ENCODE results near the gene PCDHGC3.

Gene PCDHGC3

DNA sequence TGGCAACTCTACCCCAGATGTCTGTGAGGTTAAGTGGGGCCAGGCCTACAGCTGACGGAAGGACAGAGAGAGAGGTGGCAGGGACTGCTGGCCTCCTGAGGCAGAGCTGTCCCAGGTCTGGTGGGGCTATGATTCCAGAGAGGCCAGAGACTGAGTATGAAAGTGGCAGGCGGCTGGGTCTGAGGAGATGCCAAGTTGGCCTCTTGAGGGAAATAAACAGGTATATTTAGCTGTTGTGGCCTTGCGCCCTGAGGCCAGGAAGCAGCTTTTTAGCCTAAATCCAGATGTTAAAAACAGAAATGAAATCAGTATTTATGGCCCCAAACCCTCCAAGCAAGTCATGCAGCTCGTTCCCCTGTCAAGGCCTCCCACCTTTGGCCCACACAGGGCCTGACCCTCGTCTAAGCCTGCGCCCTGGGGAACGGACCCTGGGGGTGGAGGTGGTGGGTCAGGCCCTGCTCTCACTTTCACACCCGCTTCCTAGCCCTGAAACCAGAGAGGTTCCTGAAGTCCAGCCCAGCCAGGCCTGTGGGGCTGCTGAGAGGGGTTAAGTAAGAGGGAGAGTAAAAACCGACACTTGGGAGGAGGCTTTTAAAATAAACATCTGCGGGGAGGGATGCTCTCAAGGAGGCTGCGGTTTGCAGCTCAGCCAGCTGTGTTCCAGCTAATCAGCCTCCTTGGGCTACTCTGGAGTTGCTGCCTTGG is 31.8 kb downstream of the PCDHGC3 start:
- TF ChIP-seq, protein P1, sequence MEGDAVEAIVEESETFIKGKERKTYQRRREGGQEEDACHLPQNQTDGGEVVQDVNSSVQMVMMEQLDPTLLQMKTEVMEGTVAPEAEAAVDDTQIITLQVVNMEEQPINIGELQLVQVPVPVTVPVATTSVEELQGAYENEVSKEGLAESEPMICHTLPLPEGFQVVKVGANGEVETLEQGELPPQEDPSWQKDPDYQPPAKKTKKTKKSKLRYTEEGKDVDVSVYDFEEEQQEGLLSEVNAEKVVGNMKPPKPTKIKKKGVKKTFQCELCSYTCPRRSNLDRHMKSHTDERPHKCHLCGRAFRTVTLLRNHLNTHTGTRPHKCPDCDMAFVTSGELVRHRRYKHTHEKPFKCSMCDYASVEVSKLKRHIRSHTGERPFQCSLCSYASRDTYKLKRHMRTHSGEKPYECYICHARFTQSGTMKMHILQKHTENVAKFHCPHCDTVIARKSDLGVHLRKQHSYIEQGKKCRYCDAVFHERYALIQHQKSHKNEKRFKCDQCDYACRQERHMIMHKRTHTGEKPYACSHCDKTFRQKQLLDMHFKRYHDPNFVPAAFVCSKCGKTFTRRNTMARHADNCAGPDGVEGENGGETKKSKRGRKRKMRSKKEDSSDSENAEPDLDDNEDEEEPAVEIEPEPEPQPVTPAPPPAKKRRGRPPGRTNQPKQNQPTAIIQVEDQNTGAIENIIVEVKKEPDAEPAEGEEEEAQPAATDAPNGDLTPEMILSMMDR (IDR thresholded peaks at IDR 0.05; ENCODE audit: control insufficient read depth, insufficient read depth, low read depth, low read length, missing control alignments), result no peak
- no peak for DNase-seq (ENCODE audit: low read depth)
- H3K4me3 ChIP-seq (ENCODE audit: control insufficient read depth, low read depth, low read length), result no peak overlapping the region; the same call in 1 of the 2 replicates

DNA sequence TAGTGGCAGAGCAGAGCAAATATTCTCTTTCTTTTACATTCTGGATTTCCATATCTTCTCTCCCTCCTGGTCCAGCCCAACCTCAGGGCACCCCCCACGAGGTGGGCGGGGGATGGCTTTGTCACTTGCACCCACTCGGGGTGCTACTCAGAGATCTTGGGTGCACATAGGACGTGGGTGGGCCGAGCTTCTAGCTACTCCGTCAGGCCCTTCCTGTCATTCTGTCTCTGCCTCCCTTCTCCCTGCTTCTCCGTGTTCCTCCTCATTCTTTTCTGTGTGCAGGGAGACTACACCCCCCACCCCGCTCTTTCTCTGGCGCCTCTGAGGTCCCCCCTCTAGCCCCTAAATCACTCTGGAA is 32.7 kb downstream of the PCDHGC3 start:
- TF ChIP-seq, protein P1 (IDR thresholded peaks at IDR 0.05; ENCODE audit: control insufficient read depth, insufficient read depth, low read depth, low read length, missing control alignments), result no peak
- DNase-seq (ENCODE audit: low read depth), result no peak
- H3K4me3 ChIP-seq (ENCODE audit: control insufficient read depth, low read depth, low read length), result peak overlapping the region; percentile 29

DNA sequence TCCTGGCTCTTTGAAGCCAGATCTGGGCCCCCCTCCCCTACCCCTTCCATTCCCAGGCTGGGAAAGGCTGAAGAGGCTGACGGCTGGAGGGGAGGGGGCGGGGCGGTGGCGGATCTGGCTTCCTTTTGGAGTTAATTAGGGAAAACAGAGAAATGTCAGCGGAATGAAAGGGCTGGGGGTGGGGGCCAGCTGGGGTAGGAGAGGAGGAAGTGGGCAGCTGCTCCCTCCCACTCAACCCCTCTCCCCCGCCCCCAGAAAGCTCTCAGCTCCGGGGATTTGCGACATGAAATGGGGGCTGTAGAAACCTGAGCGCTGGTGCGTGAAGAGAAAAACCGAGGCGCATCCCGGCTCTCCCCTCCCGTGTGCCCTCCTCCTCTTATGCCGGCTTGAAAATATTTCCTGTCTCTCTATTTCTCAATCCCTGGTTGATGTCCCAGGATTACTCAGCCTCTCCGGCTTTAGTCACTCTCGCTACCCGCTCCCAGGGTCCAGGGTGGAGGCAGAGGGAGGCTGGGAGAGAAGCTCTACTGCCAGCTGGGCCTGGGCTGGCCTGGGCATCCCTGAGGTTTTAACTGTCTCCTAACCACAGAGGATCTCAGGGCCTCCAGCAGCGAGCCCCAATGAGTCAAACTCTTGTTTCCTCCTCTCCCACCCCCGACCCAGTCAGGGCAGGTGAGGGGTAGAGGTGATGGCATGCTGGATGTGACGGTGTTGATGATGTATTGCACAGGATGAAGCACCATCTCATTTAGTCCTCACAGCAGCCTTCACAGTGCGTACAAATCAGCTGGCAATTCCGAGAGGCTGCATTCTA is 33.2 kb downstream of the PCDHGC3 start:
- H3K4me3 ChIP-seq (ENCODE audit: control insufficient read depth, low read depth, low read length), result peak overlapping the region; percentile 29
- DNase-seq (ENCODE audit: low read depth), result peak; percentile 90
- TF ChIP-seq, protein P1 (IDR thresholded peaks at IDR 0.05; ENCODE audit: control insufficient read depth, insufficient read depth, low read depth, low read length, missing control alignments), result no peak

DNA sequence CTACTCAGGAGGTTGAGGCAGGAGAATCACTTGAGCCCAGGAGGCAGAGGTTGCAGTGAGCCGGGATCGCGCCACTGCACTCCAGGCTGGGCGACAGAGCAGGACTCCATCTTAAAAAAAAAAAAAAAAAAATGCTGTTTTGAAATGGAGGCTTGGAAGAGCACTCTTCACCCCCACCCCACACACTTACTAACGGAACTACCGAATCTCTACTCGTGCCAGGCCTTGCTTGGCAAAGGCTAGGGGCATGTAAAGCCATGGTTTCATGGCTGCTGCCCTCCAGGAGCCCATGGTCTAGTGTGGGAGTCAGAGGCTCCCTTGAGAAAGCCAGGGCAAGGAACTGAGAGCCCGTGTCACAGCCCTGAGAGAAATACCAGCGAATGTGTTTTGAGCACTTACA is 34.4 kb downstream of the PCDHGC3 start:
- TF ChIP-seq, protein P1 (IDR thresholded peaks at IDR 0.05; ENCODE audit: control insufficient read depth, insufficient read depth, low read depth, low read length, missing control alignments), result no peak
- no peak for DNase-seq (ENCODE audit: low read depth)
- H3K4me3 ChIP-seq (ENCODE audit: control insufficient read depth, low read depth, low read length), result no peak overlapping the region

DNA sequence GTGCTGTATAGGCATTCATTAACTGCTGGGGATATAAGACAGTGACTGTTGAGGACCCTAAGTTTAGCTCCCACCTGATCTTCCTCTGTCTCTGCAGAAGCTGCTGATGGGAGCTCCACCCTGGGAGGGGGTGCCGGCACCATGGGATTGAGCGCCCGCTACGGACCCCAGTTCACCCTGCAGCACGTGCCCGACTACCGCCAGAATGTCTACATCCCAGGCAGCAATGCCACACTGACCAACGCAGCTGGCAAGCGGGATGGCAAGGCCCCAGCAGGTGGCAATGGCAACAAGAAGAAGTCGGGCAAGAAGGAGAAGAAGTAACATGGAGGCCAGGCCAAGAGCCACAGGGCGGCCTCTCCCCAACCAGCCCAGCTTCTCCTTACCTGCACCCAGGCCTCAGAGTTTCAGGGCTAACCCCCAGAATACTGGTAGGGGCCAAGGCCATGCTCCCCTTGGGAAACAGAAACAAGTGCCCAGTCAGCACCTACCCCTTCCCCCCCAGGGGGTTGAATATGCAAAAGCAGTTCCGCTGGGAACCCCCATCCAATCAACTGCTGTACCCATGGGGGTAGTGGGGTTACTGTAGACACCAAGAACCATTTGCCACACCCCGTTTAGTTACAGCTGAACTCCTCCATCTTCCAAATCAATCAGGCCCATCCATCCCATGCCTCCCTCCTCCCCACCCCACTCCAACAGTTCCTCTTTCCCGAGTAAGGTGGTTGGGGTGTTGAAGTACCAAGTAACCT is 35.3 kb downstream of the PCDHGC3 start:
- DNase-seq (ENCODE audit: low read depth), result no peak
- TF ChIP-seq, protein P1 (IDR thresholded peaks at IDR 0.05; ENCODE audit: control insufficient read depth, insufficient read depth, low read depth, low read length, missing control alignments), result no peak
- H3K4me3 ChIP-seq (ENCODE audit: control insufficient read depth, low read depth, low read length), result no peak overlapping the region

DNA sequence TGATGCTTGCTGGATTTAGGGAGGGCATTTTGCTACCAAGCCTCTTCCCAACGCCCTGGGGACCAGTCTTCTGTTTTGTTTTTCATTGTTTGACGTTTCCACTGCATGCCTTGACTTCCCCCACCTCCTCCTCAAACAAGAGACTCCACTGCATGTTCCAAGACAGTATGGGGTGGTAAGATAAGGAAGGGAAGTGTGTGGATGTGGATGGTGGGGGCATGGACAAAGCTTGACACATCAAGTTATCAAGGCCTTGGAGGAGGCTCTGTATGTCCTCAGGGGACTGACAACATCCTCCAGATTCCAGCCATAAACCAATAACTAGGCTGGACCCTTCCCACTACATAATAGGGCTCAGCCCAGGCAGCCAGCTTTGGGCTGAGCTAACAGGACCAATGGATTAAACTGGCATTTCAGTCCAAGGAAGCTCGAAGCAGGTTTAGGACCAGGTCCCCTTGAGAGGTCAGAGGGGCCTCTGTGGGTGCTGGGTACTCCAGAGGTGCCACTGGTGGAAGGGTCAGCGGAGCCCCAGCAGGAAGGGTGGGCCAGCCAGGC is 36.1 kb downstream of the PCDHGC3 start:
- TF ChIP-seq, protein P1 (IDR thresholded peaks at IDR 0.05; ENCODE audit: control insufficient read depth, insufficient read depth, low read depth, low read length, missing control alignments), result no peak
- DNase-seq (ENCODE audit: low read depth), result no peak
- no peak overlapping the region for H3K4me3 ChIP-seq (ENCODE audit: control insufficient read depth, low read depth, low read length)
